ENCODE measurements around the gene ATOH7. TPM values are rescaled to one million over a fixed set of nuclear protein-coding genes. Genes with fewer than 3 reads are reported as not detected.
"Not testable (repeated sequence)": the region's sequence is repeated elsewhere in the genome, so short reads cannot be mapped to it uniquely, and the experiment has no call there.

The ATOH7 gene
- total RNA-seq, 1 experiment from 2014 or later = not detected

DNA sequence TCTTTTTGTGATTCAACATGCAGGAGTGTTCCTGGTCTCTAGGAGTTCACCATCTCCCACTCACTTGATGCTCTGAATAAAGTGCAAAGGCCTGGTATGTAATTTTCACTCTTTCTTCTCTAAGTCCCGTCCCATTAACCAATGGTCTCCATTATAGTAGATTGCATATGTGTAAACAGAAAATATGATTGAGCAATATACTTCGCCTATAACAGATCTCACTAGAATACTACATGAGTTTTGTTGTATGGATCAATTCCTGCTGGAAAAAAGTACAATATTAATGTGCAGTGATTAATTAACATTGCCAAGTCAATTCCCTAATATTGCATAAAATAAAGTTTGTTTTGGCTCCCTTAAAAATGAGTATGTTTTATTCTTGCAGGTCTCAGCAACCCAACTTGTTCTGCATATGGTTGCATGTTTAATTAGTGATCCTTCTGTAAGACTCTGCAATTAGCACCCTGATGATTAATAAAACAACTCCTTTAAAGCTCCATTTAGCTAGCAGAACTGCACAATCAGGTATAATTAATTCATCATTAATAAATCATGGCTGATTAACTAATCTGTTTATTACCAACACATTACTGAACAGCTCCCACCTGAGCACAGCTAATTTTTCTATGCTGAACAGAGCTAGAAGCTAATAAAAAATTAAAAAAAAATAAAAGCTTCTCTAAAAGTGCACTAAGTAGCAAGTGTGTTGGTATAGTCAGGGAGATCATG is 37.8 kb upstream of the ATOH7 start:
- Histone ChIP-seq H3K36me3 (ENCODE audit: insufficient read depth, low read length) (no peaks in the 10 kb centered on the region), H3K9me3 (ENCODE audit: low read length) (no peaks in the 10 kb centered on the region), H3K4me1 (ENCODE audit: low read length) (no peaks in the 10 kb centered on the region), H3K27ac (ENCODE audit: low read length) (no peak overlapping the region), H3K4me2 (ENCODE audit: low read depth, low read length, poor library complexity, severe bottlenecking) (no peak overlapping the region), H3K79me2 (ENCODE audit: low read length) (no peaks in the 10 kb centered on the region), H3K9ac (ENCODE audit: low read length) (no peak overlapping the region), H3K9me2 (replicated peaks; ENCODE audit: insufficient read depth, low read length) (no peaks in the 10 kb centered on the region), H3K4me3 (ENCODE audit: low read length) (no peak overlapping the region), H2AFZ (ENCODE audit: low read length) (no peak overlapping the region), H4K20me1 (ENCODE audit: insufficient read depth, low read depth, low read length) (no peaks in the 10 kb centered on the region), H3K27me3 (ENCODE audit: low read length) (no peaks in the 10 kb centered on the region)
- DNase-seq = no peak

DNA sequence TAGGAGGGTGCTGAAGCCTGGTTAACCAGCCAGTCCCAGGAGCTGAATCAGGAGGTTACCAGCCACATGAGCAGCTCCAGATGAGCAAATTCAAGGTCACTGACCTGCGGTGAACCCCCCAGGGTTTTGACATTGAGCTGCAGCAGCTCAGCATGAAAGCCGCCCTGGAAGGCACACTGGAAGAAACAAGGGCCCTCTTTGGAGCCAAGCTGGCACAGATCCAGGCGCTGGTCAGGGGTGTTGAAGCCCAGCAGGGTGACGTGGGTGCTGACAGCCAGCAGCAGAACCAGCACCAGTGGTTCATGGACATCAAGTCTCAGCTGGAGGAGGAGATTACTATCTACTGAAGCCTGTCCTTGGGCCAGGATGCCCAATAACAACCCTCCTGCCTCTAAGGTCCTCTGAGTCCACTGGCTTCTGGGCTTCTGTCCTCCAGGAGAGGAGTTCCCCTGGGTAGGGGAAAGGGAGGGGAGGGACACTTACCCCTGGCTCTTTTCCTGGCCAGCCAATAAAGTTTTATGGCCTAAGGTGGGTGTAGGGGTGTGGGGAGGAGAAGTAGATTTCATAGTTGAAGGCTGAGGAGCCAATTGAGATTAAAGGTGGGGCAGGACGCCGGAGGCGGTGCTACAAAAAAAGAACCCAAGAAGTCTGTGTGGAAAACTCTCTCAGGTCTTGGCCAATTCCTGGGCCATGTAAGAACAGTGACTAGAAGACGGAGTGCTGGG is 29.4 kb upstream of the ATOH7 start:
- Histone ChIP-seq H3K27me3 (ENCODE audit: low read length) (no peaks in the 10 kb centered on the region), H3K4me2 (ENCODE audit: low read depth, low read length, poor library complexity, severe bottlenecking) (no peak overlapping the region), H3K36me3 (ENCODE audit: insufficient read depth, low read length) (no peaks in the 10 kb centered on the region), H2AFZ (ENCODE audit: low read length) (no peak overlapping the region), H3K9me2 (replicated peaks; ENCODE audit: insufficient read depth, low read length) (no peaks in the 10 kb centered on the region), H3K4me1 (ENCODE audit: low read length) (no peaks in the 10 kb centered on the region), H3K27ac (ENCODE audit: low read length) (no peak overlapping the region), H3K79me2 (ENCODE audit: low read length) (no peaks in the 10 kb centered on the region), H3K9me3 (ENCODE audit: low read length) (no peaks in the 10 kb centered on the region), H3K4me3 (ENCODE audit: low read length) (no peak overlapping the region), H3K9ac (ENCODE audit: low read length) (no peak overlapping the region), H4K20me1 (ENCODE audit: insufficient read depth, low read depth, low read length) (no peaks in the 10 kb centered on the region)
- no peak for DNase-seq

DNA sequence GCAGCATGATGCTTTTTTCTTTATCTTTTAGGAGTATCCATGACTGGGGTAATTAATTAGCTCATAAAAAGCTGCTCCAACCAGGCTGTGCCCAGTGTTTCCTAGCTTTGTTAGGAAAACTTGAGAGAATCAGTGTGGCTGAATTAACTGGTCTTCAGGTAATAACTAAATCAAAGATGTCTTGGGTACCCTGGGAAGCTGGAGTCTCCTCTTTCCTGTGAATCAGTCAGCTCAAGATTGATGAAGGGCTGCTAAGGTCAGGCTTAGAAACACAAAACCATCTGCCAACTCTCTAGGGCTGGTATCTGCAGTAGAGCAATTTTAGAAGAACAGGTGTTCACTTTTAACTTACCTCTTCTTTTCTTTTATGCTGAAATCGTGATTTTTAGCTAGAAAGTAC is 21.4 kb upstream of the ATOH7 start:
- Histone ChIP-seq H3K4me3 (ENCODE audit: low read length) (no peak overlapping the region), H3K4me1 (ENCODE audit: low read length) (no peaks in the 10 kb centered on the region), H3K27ac (ENCODE audit: low read length) (no peak overlapping the region), H3K9me2 (replicated peaks; ENCODE audit: insufficient read depth, low read length) (no peaks in the 10 kb centered on the region), H4K20me1 (ENCODE audit: insufficient read depth, low read depth, low read length) (no peaks in the 10 kb centered on the region), H3K79me2 (ENCODE audit: low read length) (no peaks in the 10 kb centered on the region), H3K27me3 (ENCODE audit: low read length) (no peaks in the 10 kb centered on the region), H3K9me3 (ENCODE audit: low read length) (no peaks in the 10 kb centered on the region), H3K9ac (ENCODE audit: low read length) (no peak overlapping the region), H3K36me3 (ENCODE audit: insufficient read depth, low read length) (no peaks in the 10 kb centered on the region), H3K4me2 (ENCODE audit: low read depth, low read length, poor library complexity, severe bottlenecking) (no peak overlapping the region), H2AFZ (ENCODE audit: low read length) (no peak overlapping the region)
- no peak for DNase-seq

DNA sequence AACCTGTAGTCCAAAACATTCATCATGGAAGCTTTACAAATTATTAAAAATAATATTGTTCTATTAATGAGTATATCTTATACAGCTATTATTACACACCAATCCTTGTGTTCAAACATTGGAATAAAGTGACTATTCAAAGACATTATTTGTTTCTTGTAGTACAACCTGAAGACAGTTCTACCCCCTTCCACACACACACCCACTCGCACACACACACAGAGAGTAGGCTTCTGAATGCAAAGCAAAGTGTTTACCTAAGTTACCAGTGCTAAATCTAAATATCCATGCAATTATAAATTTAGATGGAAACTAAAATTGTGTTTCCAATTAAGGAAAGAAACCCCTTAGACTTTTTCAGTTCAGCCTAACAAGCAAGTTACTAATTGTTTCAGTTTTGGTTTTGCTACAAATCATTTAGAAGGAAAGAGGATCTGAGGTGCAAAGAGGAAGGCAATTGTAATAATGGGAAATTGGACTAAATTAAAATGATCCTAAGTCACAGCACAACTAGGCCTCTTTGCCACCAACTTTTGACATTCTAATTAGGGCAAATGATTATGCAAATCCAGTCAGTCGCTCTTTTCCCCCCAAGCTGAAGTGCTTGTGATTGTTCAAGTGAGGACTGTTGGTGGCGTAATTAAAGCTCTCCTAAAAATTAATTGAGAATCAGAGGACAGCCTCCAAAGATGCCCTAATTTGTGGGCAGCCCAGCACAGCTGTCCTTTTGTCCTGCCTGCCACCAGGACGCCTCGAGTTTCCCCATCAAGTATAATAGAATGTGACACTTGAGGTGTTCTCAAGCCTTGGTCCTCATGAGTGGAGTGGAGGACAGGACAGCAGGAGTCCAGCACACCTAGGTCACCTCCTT is 19.9 kb upstream of the ATOH7 start:
- H3K27ac ChIP-seq (ENCODE audit: low read length) = no peak overlapping the region
- no peak overlapping the region for H3K4me3 ChIP-seq (ENCODE audit: low read length)
- no peak overlapping the region for H3K9ac ChIP-seq (ENCODE audit: low read length)
- H4K20me1 ChIP-seq (ENCODE audit: insufficient read depth, low read depth, low read length) = no peaks in the 10 kb centered on the region
- H3K36me3 ChIP-seq (ENCODE audit: insufficient read depth, low read length) = no peaks in the 10 kb centered on the region
- no peaks in the 10 kb centered on the region for H3K9me3 ChIP-seq (ENCODE audit: low read length)
- H3K4me2 ChIP-seq (ENCODE audit: low read depth, low read length, poor library complexity, severe bottlenecking) = no peak overlapping the region
- H3K27me3 ChIP-seq (ENCODE audit: low read length) = no peaks in the 10 kb centered on the region
- H3K9me2 ChIP-seq (replicated peaks; ENCODE audit: insufficient read depth, low read length) = no peaks in the 10 kb centered on the region
- H3K4me1 ChIP-seq (ENCODE audit: low read length) = no peaks in the 10 kb centered on the region
- no peak overlapping the region for H2AFZ ChIP-seq (ENCODE audit: low read length)
- H3K79me2 ChIP-seq (ENCODE audit: low read length) = no peaks in the 10 kb centered on the region
- no peak for DNase-seq

DNA sequence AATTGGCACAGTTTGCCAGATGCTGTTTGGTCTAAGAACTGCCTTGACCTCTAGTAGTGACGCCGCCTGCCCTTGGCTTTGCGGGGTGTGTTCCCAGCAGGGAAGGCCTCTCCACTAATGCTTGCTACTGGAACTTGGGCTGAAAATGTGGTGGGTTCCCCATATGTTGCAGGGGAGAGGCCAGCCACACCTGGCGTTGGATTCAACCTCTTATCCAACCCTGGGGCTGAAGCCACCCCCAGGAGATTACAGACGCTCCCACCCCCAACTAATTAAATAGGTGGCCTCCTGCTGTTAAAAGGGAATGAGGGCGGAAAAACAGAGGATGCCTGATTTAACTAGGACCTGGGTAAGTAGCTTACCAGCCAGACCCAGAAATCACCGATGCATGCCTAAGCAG is 19.2 kb upstream of the ATOH7 start:
- DNase-seq = no peak
- no peaks in the 10 kb centered on the region for H3K36me3 ChIP-seq (ENCODE audit: insufficient read depth, low read length)
- no peaks in the 10 kb centered on the region for H3K9me3 ChIP-seq (ENCODE audit: low read length)
- H3K4me3 ChIP-seq (ENCODE audit: low read length) = no peak overlapping the region
- no peaks in the 10 kb centered on the region for H3K27me3 ChIP-seq (ENCODE audit: low read length)
- no peaks in the 10 kb centered on the region for H4K20me1 ChIP-seq (ENCODE audit: insufficient read depth, low read depth, low read length)
- no peaks in the 10 kb centered on the region for H3K4me1 ChIP-seq (ENCODE audit: low read length)
- no peaks in the 10 kb centered on the region for H3K79me2 ChIP-seq (ENCODE audit: low read length)
- H2AFZ ChIP-seq (ENCODE audit: low read length) = no peak overlapping the region
- no peak overlapping the region for H3K4me2 ChIP-seq (ENCODE audit: low read depth, low read length, poor library complexity, severe bottlenecking)
- H3K9me2 ChIP-seq (replicated peaks; ENCODE audit: insufficient read depth, low read length) = no peaks in the 10 kb centered on the region
- H3K9ac ChIP-seq (ENCODE audit: low read length) = no peak overlapping the region
- no peak overlapping the region for H3K27ac ChIP-seq (ENCODE audit: low read length)

- DNase-seq = no peak
- Histone ChIP-seq H3K9me3 (ENCODE audit: low read length) (no peaks in the 10 kb centered on the region), H3K36me3 (ENCODE audit: insufficient read depth, low read length) (no peaks in the 10 kb centered on the region), H3K79me2 (ENCODE audit: low read length) (no peaks in the 10 kb centered on the region), H4K20me1 (ENCODE audit: insufficient read depth, low read depth, low read length) (no peaks in the 10 kb centered on the region), H2AFZ (ENCODE audit: low read length) (no peak overlapping the region), H3K27ac (ENCODE audit: low read length) (no peak overlapping the region), H3K9ac (ENCODE audit: low read length) (no peak overlapping the region), H3K4me1 (ENCODE audit: low read length) (no peaks in the 10 kb centered on the region), H3K9me2 (replicated peaks; ENCODE audit: insufficient read depth, low read length) (no peaks in the 10 kb centered on the region), H3K27me3 (ENCODE audit: low read length) (no peaks in the 10 kb centered on the region), H3K4me3 (ENCODE audit: low read length) (no peak overlapping the region), H3K4me2 (ENCODE audit: low read depth, low read length, poor library complexity, severe bottlenecking) (no peak overlapping the region)
Observed at GRCh38 chr10:68249297-68249696, 17.4 kb upstream of the ATOH7 start.

DNA sequence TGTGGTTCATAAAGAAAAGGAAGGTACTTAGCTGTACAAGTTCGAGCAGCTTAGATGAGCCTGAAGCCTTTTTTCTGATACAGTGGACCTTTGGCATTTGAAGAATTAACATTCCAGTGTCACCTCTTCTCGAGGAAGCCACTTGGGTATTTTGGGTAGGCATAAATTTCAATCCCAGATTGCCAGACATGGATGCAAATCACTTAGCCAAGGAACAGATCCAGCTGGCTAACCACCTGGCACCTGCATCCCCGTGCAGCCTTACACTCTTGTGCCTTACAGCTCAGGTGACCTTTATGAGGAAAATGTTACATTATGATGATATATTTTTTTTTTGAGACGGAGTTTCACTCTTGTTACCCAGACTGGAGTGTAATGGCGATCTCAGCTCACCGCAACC is 16.0 kb upstream of the ATOH7 start:
- Histone ChIP-seq H3K4me2 (ENCODE audit: low read depth, low read length, poor library complexity, severe bottlenecking) (no peak overlapping the region), H3K9me3 (ENCODE audit: low read length) (no peaks in the 10 kb centered on the region), H3K79me2 (ENCODE audit: low read length) (no peaks in the 10 kb centered on the region), H2AFZ (ENCODE audit: low read length) (no peak overlapping the region), H3K36me3 (ENCODE audit: insufficient read depth, low read length) (no peaks in the 10 kb centered on the region), H3K27me3 (ENCODE audit: low read length) (no peaks in the 10 kb centered on the region), H3K4me3 (ENCODE audit: low read length) (no peak overlapping the region), H3K27ac (ENCODE audit: low read length) (no peak overlapping the region), H3K9me2 (replicated peaks; ENCODE audit: insufficient read depth, low read length) (no peaks in the 10 kb centered on the region), H3K4me1 (ENCODE audit: low read length) (no peaks in the 10 kb centered on the region), H4K20me1 (ENCODE audit: insufficient read depth, low read depth, low read length) (no peaks in the 10 kb centered on the region), H3K9ac (ENCODE audit: low read length) (no peak overlapping the region)
- no peak for DNase-seq

- not testable (repeated sequence) for H3K4me3 ChIP-seq (ENCODE audit: low read length); H3K4me1 ChIP-seq (ENCODE audit: low read length); H3K9me3 ChIP-seq (ENCODE audit: low read length); H4K20me1 ChIP-seq (ENCODE audit: insufficient read depth, low read depth, low read length); H3K27me3 ChIP-seq (ENCODE audit: low read length); H3K9ac ChIP-seq (ENCODE audit: low read length); H3K79me2 ChIP-seq (ENCODE audit: low read length); H3K36me3 ChIP-seq (ENCODE audit: insufficient read depth, low read length); H3K4me2 ChIP-seq (ENCODE audit: low read depth, low read length, poor library complexity, severe bottlenecking); H2AFZ ChIP-seq (ENCODE audit: low read length); DNase-seq; H3K27ac ChIP-seq (ENCODE audit: low read length); H3K9me2 ChIP-seq (replicated peaks; ENCODE audit: insufficient read depth, low read length)
Observed at GRCh38 chr10:68246397-68246796, 14.5 kb upstream of the ATOH7 start.

All from Karpas-422 (cell line).